ENCODE measurements around the gene ZER1. TPM values are rescaled to one million over a fixed set of nuclear protein-coding genes. Genes with fewer than 3 reads are reported as not detected.

Gene ZER1
- total RNA-seq, 2 experiments from 2014 or later, result 15.3 to 15.9 TPM

- no peak overlapping the region for H3K4me3 Mint-ChIP-seq
- H3K36me3 Mint-ChIP-seq (ENCODE audit: low read depth), result peaks cover 19% of the 10 kb centered on the region
- H3K27ac Mint-ChIP-seq, result no peak overlapping the region
- no peak for ATAC-seq
- H3K9me3 Mint-ChIP-seq (ENCODE audit: insufficient read depth), result no peaks in the 10 kb centered on the region
- no peaks in the 10 kb centered on the region for H3K27me3 Mint-ChIP-seq (ENCODE audit: low read depth)
- CTCF ChIA-PET, result no interaction called here
- POLR2A ChIA-PET, result no interaction called here
- peaks cover 19% of the 10 kb centered on the region for H3K4me1 Mint-ChIP-seq (ENCODE audit: low read depth)
- DNase-seq, result no peak
These were observed 40.0 kb downstream of the ZER1 start for GRCh38 chr9:128731691-128732090.

GRCh38 chr9:128731093-128731492, 40.6 kb downstream of the ZER1 start:
- ChIA-PET CTCF (no interaction called here), POLR2A (no interaction called here)
- H3K9me3 Mint-ChIP-seq (ENCODE audit: insufficient read depth), result no peaks in the 10 kb centered on the region
- H3K4me3 Mint-ChIP-seq, result no peak overlapping the region
- no peaks in the 10 kb centered on the region for H3K27me3 Mint-ChIP-seq (ENCODE audit: low read depth)
- DNase-seq (no peak), ATAC-seq (no peak)
- peaks cover 20% of the 10 kb centered on the region for H3K36me3 Mint-ChIP-seq (ENCODE audit: low read depth)
- H3K27ac Mint-ChIP-seq, result no peak overlapping the region
- H3K4me1 Mint-ChIP-seq (ENCODE audit: low read depth), result peaks cover 21% of the 10 kb centered on the region

DNA sequence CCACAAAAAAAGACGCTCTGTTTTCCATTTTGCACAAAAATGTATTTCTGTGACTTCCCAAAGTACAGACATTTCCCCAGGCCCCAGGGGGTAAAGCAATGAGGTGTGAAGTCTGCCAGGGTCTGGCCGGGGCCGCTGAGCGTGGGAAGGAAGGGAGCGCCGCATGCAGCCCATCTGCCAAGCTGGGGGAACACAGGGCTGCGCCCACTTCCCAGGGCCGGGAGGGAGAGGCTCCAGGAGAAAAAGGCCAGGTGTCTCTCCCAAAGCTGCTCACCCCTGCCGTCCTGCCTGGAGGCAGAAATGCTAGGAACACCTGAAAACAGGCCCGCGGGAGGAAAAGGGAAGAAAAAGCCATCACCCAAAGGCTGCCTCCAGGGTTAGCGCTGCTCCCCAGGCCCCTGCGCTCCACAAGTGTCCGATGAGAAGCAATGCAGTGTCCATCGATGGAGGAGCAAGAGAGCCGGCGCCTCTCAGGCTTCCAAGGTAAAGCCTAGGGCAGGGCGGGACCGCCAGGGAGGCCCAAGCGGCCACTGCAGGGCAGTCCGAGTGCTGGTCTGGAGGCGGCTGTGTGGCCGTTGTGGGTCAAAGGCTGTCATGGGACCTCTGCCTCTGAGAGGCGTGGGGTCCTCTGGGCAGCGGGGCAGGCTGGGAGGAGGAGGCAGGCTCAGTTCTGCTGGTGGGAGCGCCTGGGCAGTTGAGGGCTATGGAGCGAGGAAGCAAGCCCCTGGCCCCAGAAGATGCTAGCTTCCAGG, 41.8 kb downstream of the ZER1 start:
- POLR2A ChIA-PET, result interaction anchor here (1.5 kb wide), 1 partner anchor 225 kb away, joined by 3 read pairs; no protein-coding TSS in a partner anchor
- CTCF ChIA-PET, result no interaction called here
- Mint-ChIP-seq H3K36me3 (ENCODE audit: low read depth) (peaks cover 22% of the 10 kb centered on the region), H3K4me1 (ENCODE audit: low read depth) (peaks cover 31% of the 10 kb centered on the region), H3K27ac (peak overlapping the region; percentile 43), H3K4me3 (no peak overlapping the region), H3K27me3 (ENCODE audit: low read depth) (no peaks in the 10 kb centered on the region), H3K9me3 (ENCODE audit: insufficient read depth) (no peaks in the 10 kb centered on the region)
- ATAC-seq (no peak), DNase-seq (no peak)

- H3K27me3 Mint-ChIP-seq (ENCODE audit: low read depth), result no peaks in the 10 kb centered on the region
- ATAC-seq, result no peak
- no peak for DNase-seq
- no peak overlapping the region for H3K4me3 Mint-ChIP-seq
- H3K9me3 Mint-ChIP-seq (ENCODE audit: insufficient read depth), result no peaks in the 10 kb centered on the region
- H3K27ac Mint-ChIP-seq, result peak overlapping the region; percentile 43
- POLR2A ChIA-PET, result interaction anchor here (1.5 kb wide), 1 partner anchor 224 kb away, joined by 3 read pairs; no protein-coding TSS in a partner anchor
- peaks cover 36% of the 10 kb centered on the region for H3K4me1 Mint-ChIP-seq (ENCODE audit: low read depth)
- CTCF ChIA-PET, result no interaction called here
- H3K36me3 Mint-ChIP-seq (ENCODE audit: low read depth), result peaks cover 20% of the 10 kb centered on the region
These were observed 42.4 kb downstream of the ZER1 start for GRCh38 chr9:128729302-128729701.

GRCh38 chr9:128728298-128728697, 43.4 kb downstream of the ZER1 start:
- no peak overlapping the region for H3K4me3 Mint-ChIP-seq
- H3K4me1 Mint-ChIP-seq (ENCODE audit: low read depth), result peaks cover 43% of the 10 kb centered on the region
- H3K9me3 Mint-ChIP-seq (ENCODE audit: insufficient read depth), result no peaks in the 10 kb centered on the region
- CTCF ChIA-PET, result no interaction called here
- DNase-seq (no peak), ATAC-seq (no peak)
- POLR2A ChIA-PET, result interaction anchor here (1.5 kb wide), 1 partner anchor 223 kb away, joined by 3 read pairs; no protein-coding TSS in a partner anchor
- H3K27me3 Mint-ChIP-seq (ENCODE audit: low read depth), result no peaks in the 10 kb centered on the region
- H3K36me3 Mint-ChIP-seq (ENCODE audit: low read depth), result peaks cover 21% of the 10 kb centered on the region
- H3K27ac Mint-ChIP-seq, result no peak overlapping the region

GRCh38 chr9:128727640-128728248, 44.0 kb downstream of the ZER1 start:
- no peak for ATAC-seq
- Mint-ChIP-seq H3K4me3 (no peak overlapping the region), H3K27ac (peak overlapping the region; percentile 66), H3K4me1 (ENCODE audit: low read depth) (peaks cover 44% of the 10 kb centered on the region), H3K36me3 (ENCODE audit: low read depth) (peaks cover 22% of the 10 kb centered on the region), H3K27me3 (ENCODE audit: low read depth) (no peaks in the 10 kb centered on the region), H3K9me3 (ENCODE audit: insufficient read depth) (no peaks in the 10 kb centered on the region)
- ChIA-PET POLR2A (no interaction called here), CTCF (no interaction called here)
- no peak for DNase-seq

DNA sequence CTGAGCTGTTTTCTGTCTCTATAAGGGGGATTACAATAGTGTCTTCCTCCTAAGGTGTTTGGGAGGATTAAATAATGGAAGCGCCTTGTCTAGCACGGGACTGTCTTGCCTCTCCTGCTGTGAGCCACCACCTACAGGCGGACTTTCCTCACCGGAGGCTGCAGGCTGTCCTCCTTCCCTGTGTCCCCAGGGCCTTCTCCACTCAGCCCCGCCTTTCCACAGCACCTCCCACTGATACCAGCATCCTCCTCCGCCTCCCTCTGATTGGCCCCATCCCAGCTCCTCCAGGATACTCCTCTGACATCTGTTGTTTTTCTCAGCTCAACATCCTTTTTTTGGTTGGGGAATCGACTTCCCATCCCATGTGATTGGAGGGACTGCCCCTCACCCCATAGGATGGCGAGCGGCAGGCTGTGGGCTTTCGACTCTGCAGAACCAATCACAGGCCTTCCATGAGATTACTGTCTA, 46.9 kb downstream of the ZER1 start:
- H3K27me3 Mint-ChIP-seq (ENCODE audit: low read depth), result no peaks in the 10 kb centered on the region
- DNase-seq (peak; percentile 58), ATAC-seq (peak; percentile 7)
- peaks cover 43% of the 10 kb centered on the region for H3K36me3 Mint-ChIP-seq (ENCODE audit: low read depth)
- ChIA-PET CTCF (interaction anchor here (0.9 to 2.8 kb wide), 4 partner anchors 23 to 286 kb away, joined by 3 to 13 read pairs (median 6); partner anchors contain the start of genes ENDOG, PKN3 and SET), POLR2A (interaction anchor here (0.6 to 1.7 kb wide), 12 partner anchors 28 to 220 kb away, joined by 3 to 8 read pairs (median 4); partner anchors contain the start of genes ENDOG, GLE1, SET and SPTAN1)
- peak overlapping the region; percentile 93 for H3K27ac Mint-ChIP-seq
- H3K4me3 Mint-ChIP-seq, result peak overlapping the region; percentile 97
- peaks cover 52% of the 10 kb centered on the region for H3K4me1 Mint-ChIP-seq (ENCODE audit: low read depth)
- no peaks in the 10 kb centered on the region for H3K9me3 Mint-ChIP-seq (ENCODE audit: insufficient read depth)

GRCh38 chr9:128723866-128724743, 47.6 kb downstream of the ZER1 start, which contains the start of gene ZDHHC12:
TSS of gene ZDHHC12 (minus strand) at chr9:128724127. CDS start at chr9:128724093, 34 bp downstream.
- Mint-ChIP-seq H3K27ac (peak within 1 kb of the TSS; percentile 95), H3K4me1 (ENCODE audit: low read depth) (peaks cover 52% of the 10 kb centered on the region), H3K27me3 (ENCODE audit: low read depth) (no peaks in the 10 kb centered on the region), H3K4me3 (peak within 1 kb of the TSS; percentile 97), H3K9me3 (ENCODE audit: insufficient read depth) (no peaks in the 10 kb centered on the region), H3K36me3 (ENCODE audit: low read depth) (peaks cover 46% of the 10 kb centered on the region)
- ChIA-PET CTCF (interaction anchor here (0.7 to 2.8 kb wide), 5 partner anchors 22 to 900 kb away, joined by 3 to 13 read pairs (median 4); partner anchors contain the start of genes ENDOG, PKN3 and SET), POLR2A (interaction anchor here (0.8 to 1.7 kb wide), 13 partner anchors 27 to 219 kb away, joined by 3 to 8 read pairs (median 4); partner anchors contain the start of genes ENDOG, GLE1, SET and SPTAN1)
- ATAC-seq (peak; percentile 99), DNase-seq (peak; percentile 100)

GRCh38 chr9:128723352-128723865, 48.3 kb downstream of the ZER1 start:
- POLR2A ChIA-PET, result interaction anchor here (0.8 to 1.7 kb wide), 5 partner anchors 26 to 171 kb away, joined by 5 to 6 read pairs (median 5); partner anchors contain the start of genes SET and SPTAN1
- peaks cover 46% of the 10 kb centered on the region for H3K36me3 Mint-ChIP-seq (ENCODE audit: low read depth)
- no peaks in the 10 kb centered on the region for H3K9me3 Mint-ChIP-seq (ENCODE audit: insufficient read depth)

DNA sequence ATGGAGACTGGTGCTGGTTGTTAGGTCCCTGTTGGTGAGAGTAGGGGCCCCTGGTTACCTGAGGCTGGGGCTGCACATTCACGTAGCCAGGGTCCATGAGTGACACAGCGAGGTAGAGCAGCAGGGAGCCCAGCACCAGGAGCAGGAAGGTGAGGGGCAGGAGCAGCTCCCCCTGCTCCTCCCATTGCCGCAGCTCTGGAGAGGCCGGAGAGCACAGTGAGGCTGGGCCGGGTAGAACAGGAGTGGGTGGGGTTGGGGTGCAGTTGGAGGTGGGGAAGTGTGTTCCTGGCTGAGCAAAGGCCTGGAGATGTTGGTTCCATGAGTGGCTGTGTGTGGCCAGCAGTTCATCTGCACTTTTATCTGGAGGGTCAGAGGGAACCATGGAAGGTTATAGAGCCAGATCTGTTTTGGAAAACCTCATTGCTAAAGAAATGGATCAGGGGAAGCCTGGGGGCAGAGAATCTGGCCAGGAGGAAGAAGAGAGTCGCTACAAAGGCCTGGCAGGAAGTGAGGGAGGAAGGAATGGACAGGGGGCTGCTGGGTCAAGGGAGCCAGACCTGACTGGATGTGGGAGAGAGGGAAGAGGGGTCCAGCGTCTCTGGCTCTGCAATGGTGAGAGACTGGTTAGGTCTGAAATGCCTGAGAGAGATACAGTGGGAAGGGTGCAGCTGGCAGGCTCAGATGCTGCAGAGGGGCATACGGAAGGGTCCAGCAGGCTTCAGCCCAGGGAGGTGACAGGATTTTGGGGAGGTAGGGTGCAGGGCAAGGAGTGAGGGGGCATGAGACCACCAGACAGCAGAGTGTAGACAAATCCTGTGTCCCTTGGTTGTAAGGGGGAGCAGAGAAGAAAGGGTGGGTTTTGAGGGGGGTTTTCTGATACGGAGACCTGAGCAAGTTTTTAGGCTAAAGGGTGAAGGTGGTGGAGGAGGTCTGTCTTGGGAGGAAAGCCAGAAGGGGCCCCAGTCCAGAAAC, 49.1 kb downstream of the ZER1 start:
- H3K9me3 Mint-ChIP-seq (ENCODE audit: insufficient read depth), result no peaks in the 10 kb centered on the region
- H3K36me3 Mint-ChIP-seq (ENCODE audit: low read depth), result peaks cover 46% of the 10 kb centered on the region
- ATAC-seq (no peak), DNase-seq (no peak)
- H3K4me1 Mint-ChIP-seq (ENCODE audit: low read depth), result peaks cover 49% of the 10 kb centered on the region
- ChIA-PET CTCF (interaction anchor here (2.8 kb wide), 1 partner anchor 21 kb away, joined by 13 read pairs; the partner anchor contains the start of gene PKN3), POLR2A (interaction anchor here (1.6 to 1.7 kb wide), 2 partner anchors 25 to 33 kb away, joined by 6 read pairs; partner anchors contain the start of gene SET)
- H3K27ac Mint-ChIP-seq, result peak overlapping the region; percentile 95
- H3K4me3 Mint-ChIP-seq, result peak overlapping the region; percentile 97
- H3K27me3 Mint-ChIP-seq (ENCODE audit: low read depth), result no peaks in the 10 kb centered on the region

More at GRCh38 chr9:128723352-128723865, 48.3 kb downstream of the ZER1 start:
- peak overlapping the region; percentile 97 for H3K4me3 Mint-ChIP-seq
- no peak for DNase-seq
- CTCF ChIA-PET, result interaction anchor here (0.7 to 2.8 kb wide), 3 partner anchors 21 to 901 kb away, joined by 3 to 13 read pairs (median 7); partner anchors contain the start of genes ENDOG and PKN3
- H3K27ac Mint-ChIP-seq, result peak overlapping the region; percentile 95
- no peaks in the 10 kb centered on the region for H3K27me3 Mint-ChIP-seq (ENCODE audit: low read depth)
- peaks cover 52% of the 10 kb centered on the region for H3K4me1 Mint-ChIP-seq (ENCODE audit: low read depth)
- no peak for ATAC-seq

Measured in activated CD8-positive, alpha-beta T cell treated with anti-CD3 and anti-CD28 coated beads, Interleukin-2, amount 10 ng/mL, durations not matched to agents 7 days and 5 days (primary cell).